ENCODE results near the gene C17orf50.

- TF ChIP-seq POLR2AphosphoS5 (IDR thresholded peaks at IDR 0.05; ENCODE audit: low read depth, low read length) (no peak), REST (IDR thresholded peaks at IDR 0.05; ENCODE audit: insufficient read depth in 1 of 2, low read depth in 2 of 2, low read length in 2 of 2) (no peak), SIN3A (IDR thresholded peaks at IDR 0.05; ENCODE audit: borderline replicate concordance, insufficient read depth, low read length) (no peak), TAF1 (IDR thresholded peaks at IDR 0.05; ENCODE audit: borderline replicate concordance, insufficient read depth, low read length) (no peak), FOXP2 (optimal IDR thresholded peaks at IDR 0.05; ENCODE audit: borderline replicate concordance, extremely low read depth, extremely low read length, insufficient read depth) (no peak)
These were observed 35.6 kb upstream of the C17orf50 start for GRCh38 chr17:35725058-35725457.
